PFSK-1 (cell line): ENCODE results near the gene WBP1L.

Source experiments
- FOXP2 ChIP-seq: optimal IDR thresholded peaks from 2 replicates; pipeline ENCODE3; 2011; ENCODE audit warnings: borderline replicate concordance, control low read depth, inconsistent platforms; ENCODE audit not compliant: insufficient read depth; ENCODE audit errors: extremely low read length, extremely low read depth
- POLR2AphosphoS5 ChIP-seq: IDR thresholded peaks from 2 replicates; pipeline ENCODE4 v1.6.1; 2012; ENCODE audit warnings: low read depth, mild to moderate bottlenecking, control low read depth, low read length, moderate library complexity
- REST ChIP-seq, 2 experiments: IDR thresholded peaks; 2 replicates each; pipeline versions ENCODE4 v1.6.1 to v1.8.0; 2011 to 2012; ENCODE audit warnings: low read depth in 2 of 2, low read length in 2 of 2, control low read depth in 1 of 2, inconsistent platforms in 1 of 2, mild to moderate bottlenecking in 1 of 2, moderate library complexity in 1 of 2; ENCODE audit not compliant: insufficient read depth in 1 of 2
- SIN3A ChIP-seq: IDR thresholded peaks from 2 replicates; pipeline ENCODE4 v1.6.1; 2012; ENCODE audit warnings: mild to moderate bottlenecking, low read length, moderate library complexity, borderline replicate concordance; ENCODE audit not compliant: insufficient read depth
- TAF1 ChIP-seq: IDR thresholded peaks from 2 replicates; pipeline ENCODE4 v1.6.1; 2012; ENCODE audit warnings: low read length, control low read depth, borderline replicate concordance; ENCODE audit not compliant: insufficient read depth

WBP1L gene

GRCh38 chr10:102712089-102712488 is 31.7 kb upstream of the WBP1L start:
- TF ChIP-seq POLR2AphosphoS5 (no peak), TAF1 (no peak), FOXP2 (no peak), REST (IDR thresholded peaks at IDR 0.05; ENCODE audit: insufficient read depth in 1 of 2, low read depth in 2 of 2, low read length in 2 of 2) (no peak), SIN3A (no peak)

GRCh38 chr10:102712843-102713538 is 30.8 kb upstream of the WBP1L start:
- TF ChIP-seq SIN3A, result no peak
- TF ChIP-seq POLR2AphosphoS5, result no peak
- no peak for TF ChIP-seq TAF1
- no peak for TF ChIP-seq FOXP2
- TF ChIP-seq REST (IDR thresholded peaks at IDR 0.05; ENCODE audit: insufficient read depth in 1 of 2, low read depth in 2 of 2, low read length in 2 of 2), result no peak

- TF ChIP-seq SIN3A (no peak), REST (IDR thresholded peaks at IDR 0.05; ENCODE audit: insufficient read depth in 1 of 2, low read depth in 2 of 2, low read length in 2 of 2) (no peak), FOXP2 (no peak)
Observed at GRCh38 chr10:102713539-102713813, 30.3 kb upstream of the WBP1L start.

GRCh38 chr10:102713814-102714620 is 29.7 kb upstream of the WBP1L start, which contains the start of gene ARL3:
Gene ARL3 (minus strand): TSS chr10:102714397. CDS start chr10:102714275, 122 bp downstream.
- TF ChIP-seq REST (IDR thresholded peaks at IDR 0.05; ENCODE audit: insufficient read depth in 1 of 2, low read depth in 2 of 2, low read length in 2 of 2), result 0 out of 4 replicates have a peak, but pooled peaks of 1 of the 2 experiments have one; percentile 6
- no peak for TF ChIP-seq POLR2AphosphoS5
- peak; percentile 82 for TF ChIP-seq FOXP2
